Skeletal muscle tissue (tissue), 4 donors: Measurements from ENCODE around the gene PRSS27. TPM values are rescaled to one million over a fixed set of nuclear protein-coding genes. Genes with fewer than 3 reads are reported as not detected.
"Not testable (repeated sequence)": the region's sequence is repeated elsewhere in the genome, so short reads cannot be mapped to it uniquely, and the experiment has no call there.

Experiments
- H3K27ac ChIP-seq: one replicate; pipeline ENCODE4 v1.7.0; 2013; ENCODE audit warnings: mild to moderate bottlenecking, low read depth, low read length, inconsistent platforms
- H3K27me3 ChIP-seq, 3 donors: one replicate each; pipeline ENCODE4 v1.7.0; 2013; ENCODE audit warnings: low read length in 3 of 3; ENCODE audit not compliant: control insufficient read depth in 3 of 3, insufficient read depth in 3 of 3
- H3K36me3 ChIP-seq, 3 donors: one replicate each; pipeline ENCODE4 v1.7.0; 2013; ENCODE audit warnings: low read length in 3 of 3; ENCODE audit not compliant: control insufficient read depth in 3 of 3, insufficient read depth in 3 of 3
- H3K4me1 ChIP-seq, 3 donors: one replicate each; pipeline ENCODE4 v1.7.0; 2013; ENCODE audit warnings: low read length in 3 of 3, mild to moderate bottlenecking in 3 of 3; ENCODE audit not compliant: control insufficient read depth in 3 of 3, insufficient read depth in 3 of 3
- H3K4me3 ChIP-seq, 3 donors: one replicate each; pipeline ENCODE4 v1.7.0; 2013; ENCODE audit warnings: low read length in 3 of 3
- H3K9ac ChIP-seq, 3 donors: one replicate each; pipeline ENCODE4 v1.7.0; 2013; ENCODE audit warnings: low read length in 3 of 3, mild to moderate bottlenecking in 3 of 3, moderate library complexity in 2 of 3, low read depth in 1 of 3
- H3K9me3 ChIP-seq, 3 donors: one replicate each; pipeline ENCODE4 v1.7.0; 2013; ENCODE audit warnings: low read length in 3 of 3; ENCODE audit not compliant: control insufficient read depth in 3 of 3
- total RNA-seq: library from RNA; depleted of rRNA; stranded (reverse); fragments of >200 nt; gene quantifications from one replicate; pipeline ENCODE4 v1.2.3, GENCODE V29; 2014
- donor health status: Osteomylitis.

PRSS27 gene
- total RNA-seq, 1 donor from 2014 or later, result not detected

DNA sequence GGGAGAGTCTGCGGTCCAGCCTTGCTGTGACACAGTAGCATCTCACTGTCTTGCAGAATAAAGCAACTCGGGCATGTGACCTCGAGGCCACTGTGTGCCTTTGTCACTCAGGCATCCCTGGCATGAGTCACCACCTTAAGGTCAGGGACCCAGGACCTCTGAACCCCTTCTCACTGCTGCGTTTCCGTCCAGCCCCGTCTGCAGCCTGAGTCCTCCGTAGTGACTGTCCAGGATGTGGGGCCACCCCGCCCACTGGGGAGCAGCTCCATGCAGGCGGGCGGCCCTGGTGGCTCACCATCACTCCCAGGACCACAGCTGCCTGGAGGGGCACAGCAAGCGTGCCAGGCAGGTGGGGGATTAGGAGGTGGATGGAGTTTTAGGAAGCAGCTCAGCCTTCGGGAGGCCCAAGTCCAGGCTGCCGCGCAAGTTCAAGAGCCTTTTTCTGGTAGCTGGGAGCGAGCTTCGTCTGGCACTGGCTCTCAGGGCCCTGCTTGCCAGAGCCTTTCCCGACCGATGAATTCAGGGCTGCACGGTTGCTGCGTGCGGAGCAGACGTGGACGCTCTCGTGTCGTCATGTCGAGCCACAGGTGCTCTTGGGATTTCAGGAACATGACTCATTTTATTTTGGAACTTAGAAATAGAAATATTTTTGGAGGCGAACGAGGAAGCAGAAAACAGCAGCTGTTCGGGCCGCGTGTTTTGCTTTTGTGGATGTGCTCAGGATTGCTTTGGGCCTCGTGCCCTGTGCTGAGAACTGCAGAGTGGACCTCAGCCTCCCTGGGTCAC lies 20.9 kb downstream of the PRSS27 start:
- Histone ChIP-seq H3K9ac (peak overlapping the region in 1 of 3 donors; percentile 8), H3K9me3 (no peaks in the 10 kb centered on the region), H3K4me1 (peaks cover 20 to 34% (median 32%) of the 10 kb centered on the region in 3 donors), H3K27me3 (no peaks in the 10 kb centered on the region), H3K4me3 (no peak overlapping the region), H3K27ac (no peak overlapping the region), H3K36me3 (peaks cover 30 to 48% (median 35%) of the 10 kb centered on the region in 3 donors)

- Histone ChIP-seq H3K9ac (no peak overlapping the region), H3K4me1 (peaks cover 17 to 29% (median 28%) of the 10 kb centered on the region in 3 donors), H3K27ac (no peak overlapping the region), H3K9me3 (no peaks in the 10 kb centered on the region), H3K27me3 (no peaks in the 10 kb centered on the region), H3K4me3 (no peak overlapping the region), H3K36me3 (peaks cover 30 to 48% (median 35%) of the 10 kb centered on the region in 3 donors)
Measured at GRCh38 chr16:2698103-2698870, 21.7 kb downstream of the PRSS27 start.

DNA sequence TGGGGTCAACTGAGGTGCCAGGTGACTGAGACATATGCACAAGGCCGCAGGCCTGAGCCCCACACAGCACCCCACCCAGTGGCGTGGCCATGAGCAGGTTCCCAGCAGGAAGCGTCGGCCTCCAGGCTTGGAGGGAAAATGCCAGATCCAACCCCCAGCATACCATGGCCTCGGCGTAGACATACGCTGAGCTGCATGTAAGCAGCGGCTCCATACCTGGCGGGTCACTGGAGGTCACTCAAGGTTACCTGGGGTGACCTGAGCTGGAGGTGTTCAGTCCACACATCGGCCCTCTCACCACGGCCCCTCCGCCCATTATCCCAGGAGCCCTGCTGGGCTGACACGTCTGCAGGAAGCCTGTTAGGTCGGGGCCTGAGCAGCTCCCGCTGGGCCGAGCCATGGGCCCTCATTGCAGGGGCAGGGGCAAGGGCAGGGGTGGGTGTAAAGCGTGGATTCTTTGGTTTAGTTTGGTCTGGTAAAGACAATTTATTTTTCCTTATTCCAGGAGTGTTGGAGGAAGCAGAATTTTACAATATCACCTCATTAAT lies 22.5 kb downstream of the PRSS27 start:
- peaks cover 28 to 43% (median 32%) of the 10 kb centered on the region in 3 donors for H3K36me3 ChIP-seq
- no peaks in the 10 kb centered on the region for H3K27me3 ChIP-seq
- H3K4me3 ChIP-seq, result no peak overlapping the region
- no peak overlapping the region for H3K9ac ChIP-seq
- H3K9me3 ChIP-seq, result no peaks in the 10 kb centered on the region
- H3K27ac ChIP-seq, result no peak overlapping the region
- H3K4me1 ChIP-seq, result peaks cover 19 to 29% (median 28%) of the 10 kb centered on the region in 3 donors

GRCh38 chr16:2696601-2697250 lies 23.3 kb downstream of the PRSS27 start:
- H3K4me3 ChIP-seq, H3K27ac ChIP-seq, H3K27me3 ChIP-seq, H3K9ac ChIP-seq, H3K9me3 ChIP-seq: not testable (repeated sequence)
- H3K4me1 ChIP-seq, result peaks cover 23 to 32% (median 31%) of the 10 kb centered on the region in 3 donors
- peaks cover 22 to 40% (median 29%) of the 10 kb centered on the region in 3 donors for H3K36me3 ChIP-seq

DNA sequence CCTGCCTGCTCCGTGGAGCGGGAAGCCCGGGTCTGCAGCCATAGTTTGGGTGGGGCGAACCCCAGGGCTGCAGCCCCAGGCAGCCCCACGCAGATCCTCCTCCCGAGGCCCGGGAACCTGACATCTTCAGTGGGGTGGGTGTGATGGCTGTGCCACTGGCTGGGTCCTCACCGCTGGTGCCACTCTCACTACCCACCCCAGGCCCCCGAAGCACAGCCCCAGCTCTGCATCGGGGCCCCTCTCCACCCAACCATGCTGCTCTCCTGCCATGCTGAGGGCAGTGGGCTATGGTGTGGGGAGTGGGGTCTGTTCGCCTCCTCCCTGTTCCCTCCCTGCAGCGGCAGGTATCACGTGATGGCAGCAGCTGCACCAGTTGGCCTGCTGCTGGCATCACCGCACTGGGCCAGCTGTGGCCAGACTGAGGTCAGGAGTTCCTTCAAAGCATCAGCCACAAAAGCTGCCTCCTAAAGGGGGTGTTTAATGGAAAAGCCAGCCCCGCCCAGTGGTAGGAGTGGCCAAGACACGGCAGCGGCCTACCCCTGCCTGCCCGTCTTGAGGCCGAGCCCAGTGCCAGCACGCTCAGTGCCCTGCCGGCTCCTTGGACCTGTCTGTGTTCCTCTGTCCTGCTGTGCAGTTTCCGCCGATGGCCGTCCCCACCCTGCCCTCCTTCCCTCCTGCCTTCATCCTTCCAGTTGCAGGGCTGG lies 26.9 kb downstream of the PRSS27 start:
- H3K9ac ChIP-seq, result peak overlapping the region; percentile 45 to 79 (median 66)
- peak overlapping the region; percentile 61 for H3K27ac ChIP-seq
- peaks cover 39 to 41% (median 40%) of the 10 kb centered on the region in 3 donors for H3K4me1 ChIP-seq
- no peaks in the 10 kb centered on the region for H3K27me3 ChIP-seq
- H3K9me3 ChIP-seq, result no peaks in the 10 kb centered on the region
- H3K4me3 ChIP-seq, result peak overlapping the region; percentile 13 to 56 (median 23)
- H3K36me3 ChIP-seq, result peaks cover 6 to 13% (median 7%) of the 10 kb centered on the region in 3 donors

DNA sequence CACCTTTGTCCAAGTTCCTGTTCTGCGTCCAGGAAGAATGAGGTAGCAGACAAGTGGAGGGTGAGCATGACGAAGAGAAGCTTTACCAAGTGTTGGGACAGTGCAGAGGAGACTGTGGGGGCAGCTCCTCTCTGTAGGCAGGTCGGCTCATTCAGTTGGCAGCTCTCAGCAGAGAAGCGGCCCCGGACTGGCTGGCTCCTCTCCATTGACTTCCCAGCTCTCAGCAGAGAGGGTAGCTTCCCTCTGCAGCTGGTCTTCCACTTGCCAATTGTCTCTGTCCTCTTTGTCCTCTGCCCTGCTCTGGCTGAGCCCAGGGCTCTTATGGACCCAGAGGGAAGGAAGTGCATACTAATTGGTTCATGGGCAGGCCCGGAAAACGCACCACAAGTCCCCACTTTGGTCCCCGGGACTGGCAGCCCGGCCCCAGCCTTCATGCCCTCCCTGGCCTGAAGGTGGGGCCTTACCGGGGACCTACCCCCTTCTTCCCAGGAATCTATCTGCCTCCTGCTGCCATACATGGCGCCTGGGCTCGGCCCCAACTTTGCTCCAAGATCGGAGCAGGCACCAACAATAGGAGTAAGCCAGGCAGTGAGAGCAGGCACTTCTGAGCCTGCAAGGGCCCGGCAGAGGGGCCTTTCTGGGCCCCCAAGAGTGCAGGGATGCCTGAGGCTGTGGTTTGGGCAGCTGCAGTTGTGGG lies 27.6 kb downstream of the PRSS27 start:
- Histone ChIP-seq H3K27ac (peak overlapping the region; percentile 61), H3K36me3 (peaks cover 3 to 8% (median 5%) of the 10 kb centered on the region in 3 donors), H3K9ac (peak overlapping the region; percentile 45 to 79 (median 66)), H3K9me3 (no peaks in the 10 kb centered on the region), H3K4me3 (peak overlapping the region in 2 of 3 donors; percentile 13 to 68), H3K27me3 (no peaks in the 10 kb centered on the region), H3K4me1 (peaks cover 39 to 46% (median 44%) of the 10 kb centered on the region in 3 donors)

DNA sequence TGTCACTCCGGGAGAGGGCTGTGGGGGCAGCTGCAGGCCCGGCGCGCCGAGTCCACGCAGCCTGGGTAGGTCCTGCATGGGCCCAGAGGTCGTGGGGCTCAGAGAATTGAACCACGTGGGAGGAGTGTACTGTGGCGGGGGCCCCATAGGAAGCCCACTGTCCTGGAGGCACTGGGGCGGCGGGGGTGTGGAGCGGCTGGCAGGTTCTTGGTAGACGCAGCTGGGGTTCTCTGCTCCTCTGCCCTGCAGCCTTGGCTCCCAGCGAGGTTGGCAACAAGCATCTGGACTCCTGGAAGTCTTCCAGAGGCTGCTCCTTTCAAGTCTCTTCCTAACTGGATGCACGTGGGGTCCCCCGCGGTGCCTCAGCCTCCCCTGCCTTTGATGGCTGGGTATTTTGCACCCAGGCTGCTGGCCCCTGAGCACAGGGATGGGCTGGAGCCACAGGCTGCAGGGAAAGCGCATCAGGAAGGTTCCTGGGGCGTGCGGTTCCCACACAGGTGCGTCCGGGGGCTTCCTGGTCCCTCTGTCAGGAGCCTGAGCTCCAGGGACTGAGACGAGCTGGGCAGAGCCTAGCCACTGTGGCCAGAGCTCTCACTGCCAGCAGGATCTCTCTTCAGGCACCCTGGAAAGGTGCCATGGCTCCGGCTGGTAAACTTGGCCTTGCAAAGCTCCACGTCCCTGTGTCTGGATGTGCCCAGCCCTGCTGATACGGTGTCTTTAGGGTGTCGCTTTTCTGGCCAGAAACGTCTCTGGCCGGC lies 28.4 kb downstream of the PRSS27 start:
- H3K27me3 ChIP-seq, result no peaks in the 10 kb centered on the region
- no peaks in the 10 kb centered on the region for H3K9me3 ChIP-seq
- peaks cover 0 to under 1% (median 0%) of the 10 kb centered on the region in 3 donors for H3K36me3 ChIP-seq
- H3K4me3 ChIP-seq, result peak overlapping the region; percentile 13 to 68 (median 15)
- peak overlapping the region; percentile 61 for H3K27ac ChIP-seq
- H3K4me1 ChIP-seq, result peaks cover 41 to 47% (median 45%) of the 10 kb centered on the region in 3 donors
- peak overlapping the region; percentile 20 to 79 (median 66) for H3K9ac ChIP-seq

DNA sequence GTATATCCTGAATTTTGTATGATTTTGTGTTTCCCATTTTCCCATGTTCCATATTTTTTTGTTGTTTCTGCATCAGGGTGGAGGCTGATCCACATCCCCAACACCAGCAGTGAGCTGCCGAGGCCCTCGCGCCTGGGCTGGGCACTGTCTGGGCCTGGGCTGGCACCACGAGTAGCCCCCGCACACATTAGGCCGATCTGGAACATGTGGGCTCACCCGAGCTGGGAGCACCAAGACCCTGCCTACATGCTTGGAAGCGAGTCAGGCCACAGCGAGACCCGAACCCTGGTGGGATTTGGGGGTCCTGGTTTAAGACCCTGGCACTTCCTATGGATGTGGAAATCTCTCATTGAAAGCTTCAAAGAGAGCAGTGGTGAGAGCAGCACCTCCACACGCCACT lies 29.2 kb downstream of the PRSS27 start:
- Histone ChIP-seq H3K27me3 (no peaks in the 10 kb centered on the region), H3K4me3 (no peak overlapping the region), H3K9me3 (no peaks in the 10 kb centered on the region), H3K9ac (peak overlapping the region in 2 of 3 donors; percentile 51 to 79), H3K36me3 (no peaks in the 10 kb centered on the region), H3K27ac (no peak overlapping the region), H3K4me1 (peaks cover 41 to 47% (median 45%) of the 10 kb centered on the region in 3 donors)
